ENCODE measurements around the gene RRP8.

RRP8 gene

GRCh38 chr11:6565988-6566703 is 37.3 kb downstream of the RRP8 start:
- DNase-seq, result no peak

GRCh38 chr11:6565325-6565724 is 38.1 kb downstream of the RRP8 start:
- DNase-seq, result no peak

- no peak for DNase-seq
These were observed 39.7 kb downstream of the RRP8 start for GRCh38 chr11:6563667-6564066.

- DNase-seq, result no peak
These were observed 40.2 kb downstream of the RRP8 start for GRCh38 chr11:6563121-6563619.

DNA sequence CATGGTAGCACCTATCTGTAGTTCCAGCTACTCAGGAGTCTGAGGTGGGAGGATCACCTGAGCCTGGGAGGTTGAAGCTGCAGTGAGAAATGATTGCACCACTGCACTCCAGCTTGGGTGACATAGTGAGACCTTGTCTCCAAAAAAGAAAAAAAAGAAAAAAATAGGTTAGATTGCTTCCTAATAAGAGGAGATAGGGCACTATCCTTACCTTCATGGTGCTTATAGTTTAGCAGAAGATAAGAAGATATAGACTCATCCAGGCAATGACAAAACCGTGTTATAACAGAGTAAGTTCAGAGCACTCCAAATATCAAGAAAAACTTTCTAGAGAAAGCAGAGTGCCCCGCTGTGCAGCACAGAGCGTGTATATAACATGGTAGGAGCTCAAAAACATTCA is 42.1 kb downstream of the RRP8 start:
- no peak for DNase-seq

DNA sequence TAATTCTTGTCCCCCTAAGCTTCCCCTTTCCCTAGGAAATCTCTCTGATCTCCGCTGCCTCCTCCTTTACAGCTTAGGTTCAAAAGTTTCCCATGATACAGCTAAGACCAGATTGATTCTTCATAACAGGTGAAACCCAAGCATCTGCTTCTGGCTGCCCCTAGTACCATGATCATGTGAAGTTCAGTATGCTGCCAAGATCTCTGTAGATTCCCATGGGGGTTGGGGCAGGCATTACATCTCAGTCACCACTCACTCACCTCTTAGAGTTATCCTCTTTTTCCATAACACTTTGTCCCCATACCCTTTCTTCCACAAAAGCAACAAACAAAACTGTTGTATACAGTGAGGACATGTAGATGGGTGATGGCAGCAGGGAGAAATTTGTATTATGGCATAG is 44.0 kb downstream of the RRP8 start:
- no peak for DNase-seq

GRCh38 chr11:6557761-6558674 is 45.4 kb downstream of the RRP8 start:
- no peak for DNase-seq

- no peak for DNase-seq
These were observed 46.4 kb downstream of the RRP8 start for GRCh38 chr11:6557063-6557462.

GRCh38 chr11:6556139-6556949 is 47.1 kb downstream of the RRP8 start:
- no peak for DNase-seq

- DNase-seq, result no peak
These were observed 48.3 kb downstream of the RRP8 start for GRCh38 chr11:6554828-6555706.

DNA sequence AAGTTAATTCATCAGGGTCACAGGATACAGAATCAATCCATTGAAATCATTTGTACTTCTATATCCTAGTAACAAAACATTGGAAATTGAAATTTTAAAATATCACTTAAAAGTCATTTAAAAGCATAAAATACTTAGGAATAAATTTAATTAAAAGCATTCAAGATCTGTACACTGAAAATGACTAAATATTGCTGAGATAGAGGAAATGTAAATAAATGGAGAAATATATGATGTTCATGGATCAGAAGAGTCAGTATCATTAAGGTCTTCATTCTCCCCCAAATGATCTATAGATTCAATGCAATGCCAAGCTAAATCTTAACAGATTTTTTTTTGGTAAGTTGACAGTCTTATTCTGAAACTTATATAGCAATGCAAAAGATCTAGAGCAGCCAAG is 49.8 kb downstream of the RRP8 start:
- DNase-seq, result no peak

GRCh38 chr11:6548641-6549040 is 54.8 kb downstream of the RRP8 start:
- DNase-seq, result no peak

GRCh38 chr11:6548121-6548520 is 55.3 kb downstream of the RRP8 start:
- DNase-seq, result no peak

DNA sequence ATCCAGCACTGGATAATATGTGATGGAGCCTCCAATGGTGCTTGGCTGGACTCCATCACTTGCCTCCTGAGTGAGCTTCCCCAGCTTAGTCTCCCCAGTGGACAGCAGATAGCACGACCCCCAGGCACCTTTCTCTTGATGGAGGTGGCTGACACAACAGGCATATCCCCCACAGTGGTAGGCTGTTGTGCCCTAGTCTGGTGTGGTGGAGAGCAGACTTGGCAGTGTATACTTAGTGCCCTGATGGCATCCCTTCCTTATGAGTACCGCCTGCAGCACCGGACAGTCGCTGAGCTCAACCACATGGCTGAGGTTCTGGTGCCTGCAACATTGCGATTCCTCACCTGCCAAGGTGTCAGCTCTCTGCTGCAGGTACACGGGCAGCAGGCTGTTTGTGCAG is 56.2 kb downstream of the RRP8 start:
- no peak for DNase-seq

DNA sequence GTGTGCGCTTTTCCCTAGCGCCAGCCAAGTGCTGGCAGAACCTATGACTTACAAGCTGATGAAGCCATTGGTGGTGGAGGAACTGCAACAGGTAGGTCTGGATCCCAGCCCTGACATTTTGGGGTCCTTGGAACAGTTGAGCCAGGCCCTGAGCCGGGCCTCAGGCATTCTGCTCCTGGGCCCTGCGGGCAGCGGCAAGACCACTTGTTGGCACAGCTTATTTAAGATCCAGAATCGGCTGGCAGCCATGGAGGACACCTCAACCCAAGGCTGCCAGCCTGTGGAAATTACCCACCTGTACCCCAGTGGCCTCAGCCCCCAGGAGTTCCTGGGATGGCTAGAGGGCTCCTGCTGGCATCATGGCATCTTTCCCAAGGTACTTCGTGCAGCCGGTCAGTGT is 56.7 kb downstream of the RRP8 start:
- no peak for DNase-seq

DNA sequence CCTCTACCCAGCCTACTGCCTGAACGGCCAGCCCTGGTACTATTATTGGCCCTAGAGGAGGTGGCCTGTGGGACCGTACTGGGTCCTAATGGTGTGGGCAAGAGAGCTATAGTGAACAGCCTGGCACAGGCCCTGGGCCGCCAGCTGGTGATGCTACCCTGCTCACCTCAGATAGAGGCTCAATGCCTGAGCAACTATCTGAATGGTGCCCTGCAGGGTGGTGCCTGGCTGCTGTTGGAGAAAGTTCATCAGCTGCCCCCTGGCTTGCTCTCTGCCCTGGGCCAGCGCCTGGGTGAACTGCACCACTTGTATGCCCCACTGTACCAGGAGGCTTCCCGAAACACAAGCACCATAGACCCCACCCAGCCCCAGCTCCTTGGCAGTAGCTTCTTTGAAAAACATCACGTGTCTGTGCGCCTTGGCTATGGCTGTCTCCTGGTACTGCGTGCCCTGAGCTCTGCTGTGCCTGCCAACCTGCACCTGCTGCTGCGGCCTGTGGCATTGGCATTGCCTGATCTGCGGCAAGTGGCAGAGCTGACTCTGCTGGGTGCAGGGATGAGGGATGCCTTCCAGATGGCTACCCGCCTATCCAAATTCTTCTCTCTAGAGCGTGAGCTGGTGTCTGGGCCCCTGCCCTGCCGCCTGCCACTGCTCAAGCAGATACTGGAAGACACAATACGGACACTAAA is 57.4 kb downstream of the RRP8 start:
- no peak for DNase-seq
